Astrocyte (in vitro differentiated cells and primary cell): Measurements from ENCODE around the gene SULT6B1.

Experiments used
- EZH2 ChIP-seq: IDR thresholded peaks from 2 replicates; pipeline ENCODE4 v1.6.1; 2012; ENCODE audit warnings: mild to moderate bottlenecking, low read length, inconsistent platforms; ENCODE audit not compliant: insufficient read depth
- TF ChIP-seq, protein P1 (sequence below): IDR thresholded peaks from 2 replicates; pipeline ENCODE4 v1.5.1; 2011; ENCODE audit warnings: low read depth, mild to moderate bottlenecking, inconsistent platforms, low read length, moderate library complexity; ENCODE audit not compliant: insufficient read depth

DNA sequence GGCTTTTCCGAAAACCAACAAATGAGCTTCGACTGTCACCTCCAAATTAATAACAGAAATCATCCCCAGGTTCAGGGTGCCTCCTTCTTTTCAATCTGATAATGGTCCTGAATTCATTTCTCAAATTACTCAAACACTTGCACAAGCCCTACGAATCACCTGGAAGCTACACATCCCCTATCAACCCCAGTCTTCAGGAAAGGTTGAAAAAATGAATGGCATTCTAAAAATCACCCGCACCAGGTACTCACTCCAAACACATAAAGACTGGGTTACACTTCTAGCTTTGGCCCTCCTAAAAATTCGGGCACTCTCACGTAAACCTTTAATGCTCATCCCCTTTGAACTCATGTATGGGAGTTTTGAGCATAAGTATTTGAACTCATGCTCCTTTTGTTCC lies 55.6 kb downstream of the SULT6B1 start:
- TF ChIP-seq, protein P1, sequence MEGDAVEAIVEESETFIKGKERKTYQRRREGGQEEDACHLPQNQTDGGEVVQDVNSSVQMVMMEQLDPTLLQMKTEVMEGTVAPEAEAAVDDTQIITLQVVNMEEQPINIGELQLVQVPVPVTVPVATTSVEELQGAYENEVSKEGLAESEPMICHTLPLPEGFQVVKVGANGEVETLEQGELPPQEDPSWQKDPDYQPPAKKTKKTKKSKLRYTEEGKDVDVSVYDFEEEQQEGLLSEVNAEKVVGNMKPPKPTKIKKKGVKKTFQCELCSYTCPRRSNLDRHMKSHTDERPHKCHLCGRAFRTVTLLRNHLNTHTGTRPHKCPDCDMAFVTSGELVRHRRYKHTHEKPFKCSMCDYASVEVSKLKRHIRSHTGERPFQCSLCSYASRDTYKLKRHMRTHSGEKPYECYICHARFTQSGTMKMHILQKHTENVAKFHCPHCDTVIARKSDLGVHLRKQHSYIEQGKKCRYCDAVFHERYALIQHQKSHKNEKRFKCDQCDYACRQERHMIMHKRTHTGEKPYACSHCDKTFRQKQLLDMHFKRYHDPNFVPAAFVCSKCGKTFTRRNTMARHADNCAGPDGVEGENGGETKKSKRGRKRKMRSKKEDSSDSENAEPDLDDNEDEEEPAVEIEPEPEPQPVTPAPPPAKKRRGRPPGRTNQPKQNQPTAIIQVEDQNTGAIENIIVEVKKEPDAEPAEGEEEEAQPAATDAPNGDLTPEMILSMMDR: no peak
- TF ChIP-seq EZH2: no peak
